H9 (cell line): ENCODE measurements around the gene C2orf68. TPM values are rescaled to one million over a fixed set of nuclear protein-coding genes. Genes with fewer than 3 reads are reported as not detected.

Source experiments
- DNase-seq: peaks from one replicate; pipeline ENCODE4 v3.0.0-alpha.2; 2017
- H2AFZ ChIP-seq: one replicate; pipeline ENCODE4 v1.6.1; 2013; ENCODE audit warnings: mild to moderate bottlenecking, low read length, control low read depth, moderate library complexity
- H2AK5ac ChIP-seq: 2 replicates; pipeline ENCODE4 v1.6.1; 2013; ENCODE audit warnings: low read length, control low read depth, mixed read lengths; ENCODE audit not compliant: insufficient read length
- H2BK120ac ChIP-seq: one replicate; pipeline ENCODE4 v1.6.1; 2013; ENCODE audit warnings: low read depth, mild to moderate bottlenecking, low read length, control low read depth, inconsistent platforms; ENCODE audit not compliant: poor library complexity, severe bottlenecking
- H2BK12ac ChIP-seq: 2 replicates; pipeline ENCODE4 v1.6.1; 2013; ENCODE audit warnings: low read length, control low read depth, mixed read lengths, low read depth; ENCODE audit not compliant: insufficient read length
- H2BK15ac ChIP-seq: 2 replicates; pipeline ENCODE4 v1.6.1; 2013; ENCODE audit warnings: low read depth, low read length, control low read depth
- H2BK20ac ChIP-seq: one replicate; pipeline ENCODE4 v1.6.1; 2013; ENCODE audit warnings: low read depth, mild to moderate bottlenecking, low read length, control low read depth, inconsistent platforms; ENCODE audit not compliant: poor library complexity, severe bottlenecking
- H2BK5ac ChIP-seq: 2 replicates; pipeline ENCODE4 v1.6.1; 2013; ENCODE audit warnings: low read length, control low read depth, mixed read lengths; ENCODE audit not compliant: insufficient read length
- H3K14ac ChIP-seq: 2 replicates; pipeline ENCODE4 v1.6.1; 2013; ENCODE audit warnings: low read length, control low read depth; ENCODE audit not compliant: insufficient read depth
- H3K18ac ChIP-seq: 2 replicates; pipeline ENCODE4 v1.6.1; 2013; ENCODE audit warnings: low read depth, mild to moderate bottlenecking, mixed read lengths, low read length, control low read depth; ENCODE audit not compliant: insufficient read length
- H3K23ac ChIP-seq: 2 replicates; pipeline ENCODE4 v1.6.1; 2013; ENCODE audit warnings: low read length, control low read depth, mixed read lengths, low read depth; ENCODE audit not compliant: insufficient read length
- H3K23me2 ChIP-seq: 2 replicates; pipeline ENCODE4 v1.6.1; 2013; ENCODE audit warnings: low read depth, mild to moderate bottlenecking, mixed read lengths, low read length, control low read depth; ENCODE audit not compliant: insufficient read length, poor library complexity, severe bottlenecking
- H3K27ac ChIP-seq: 2 replicates; pipeline ENCODE4 v1.5.1; 2013; ENCODE audit warnings: low read length, control low read depth, mixed read lengths, low read depth; ENCODE audit not compliant: insufficient read length
- H3K27me3 ChIP-seq: 2 replicates; pipeline ENCODE4 v1.6.1; 2013; ENCODE audit warnings: low read length, control low read depth, inconsistent platforms; ENCODE audit not compliant: insufficient read depth
- H3K4ac ChIP-seq: 2 replicates; pipeline ENCODE4 v1.6.1; 2013; ENCODE audit warnings: low read depth, mild to moderate bottlenecking, control low read depth, inconsistent platforms, low read length, moderate library complexity
- H3K4me1 ChIP-seq: 2 replicates; pipeline ENCODE4 v1.6.1; 2013; ENCODE audit warnings: low read length, control low read depth, inconsistent platforms; ENCODE audit not compliant: insufficient read depth
- H3K4me2 ChIP-seq: 2 replicates; pipeline ENCODE4 v1.6.1; 2013; ENCODE audit warnings: low read length, control low read depth, mixed read lengths; ENCODE audit not compliant: insufficient read length, insufficient read depth
- H3K56ac ChIP-seq: 2 replicates; pipeline ENCODE4 v1.6.1; 2013; ENCODE audit warnings: low read depth, mild to moderate bottlenecking, mixed read lengths, low read length, control low read depth; ENCODE audit not compliant: insufficient read length
- H3K79me1 ChIP-seq: 2 replicates; pipeline ENCODE4 v1.6.1; 2013; ENCODE audit warnings: low read depth, mild to moderate bottlenecking, moderate library complexity, low read length, control low read depth, inconsistent platforms; ENCODE audit not compliant: insufficient read depth, poor library complexity, severe bottlenecking
- H3K79me2 ChIP-seq: 2 replicates; pipeline ENCODE4 v1.6.1; 2013; ENCODE audit warnings: low read length, control low read depth, inconsistent platforms; ENCODE audit not compliant: insufficient read depth
- H3K9ac ChIP-seq: 2 replicates; pipeline ENCODE4 v1.6.1; 2013; ENCODE audit warnings: low read length, control low read depth, mixed read lengths; ENCODE audit not compliant: insufficient read length; ENCODE audit errors: extremely low read depth
- H3K9me3 ChIP-seq: one replicate; pipeline ENCODE4 v1.6.1; 2013; ENCODE audit warnings: low read depth, low read length, inconsistent platforms; ENCODE audit not compliant: control insufficient read depth
- H3T11ph ChIP-seq: one replicate; pipeline ENCODE4 v1.6.1; 2013; ENCODE audit warnings: mild to moderate bottlenecking, low read length, control low read depth, inconsistent platforms
- H4K20me1 ChIP-seq: one replicate; pipeline ENCODE4 v1.6.1; 2013; ENCODE audit not compliant: control insufficient read depth, insufficient read length, insufficient read depth
- H4K5ac ChIP-seq: 2 replicates; pipeline ENCODE4 v1.6.1; 2013; ENCODE audit warnings: low read depth, mild to moderate bottlenecking, mixed read lengths, low read length, control low read depth; ENCODE audit not compliant: insufficient read length
- H4K8ac ChIP-seq: replicated peaks from 2 replicates; pipeline ENCODE4 v1.6.1; 2013; ENCODE audit warnings: low read length, control low read depth, mixed read lengths, low read depth; ENCODE audit not compliant: insufficient read length
- H4K91ac ChIP-seq: 2 replicates; pipeline ENCODE4 v1.6.1; 2013; ENCODE audit warnings: low read depth, mild to moderate bottlenecking, moderate library complexity, mixed read lengths, low read length, control low read depth; ENCODE audit not compliant: insufficient read length
- H3K27ac Mint-ChIP-seq, 3 experiments: 2 replicates in 2 of 3; 3 replicates in 1 of 3; pipeline ENCODE4 v1.8.0; 2020 to 2021; ENCODE audit warnings: mixed read lengths in 3 of 3, mild to moderate bottlenecking in 1 of 3, moderate library complexity in 1 of 3
- H3K27me3 Mint-ChIP-seq: 2 replicates; pipeline ENCODE4 v1.8.0; 2021; ENCODE audit warnings: low read depth, mild to moderate bottlenecking, moderate library complexity, mixed read lengths
- H3K36me3 Mint-ChIP-seq, 3 experiments: 2 replicates in 2 of 3; 3 replicates in 1 of 3; pipeline ENCODE4 v1.8.0; 2020 to 2021; ENCODE audit warnings: low read depth in 3 of 3, mixed read lengths in 3 of 3; ENCODE audit not compliant: insufficient read depth in 1 of 3
- H3K4me1 Mint-ChIP-seq, 2 experiments: 2 replicates each; pipeline ENCODE4 v1.8.0; 2020; ENCODE audit warnings: mixed read lengths in 2 of 2
- H3K4me3 Mint-ChIP-seq, 2 experiments: 2 replicates in 1 of 2; 3 replicates in 1 of 2; pipeline ENCODE4 v1.8.0; 2020 to 2021; ENCODE audit warnings: mild to moderate bottlenecking in 2 of 2, mixed read lengths in 2 of 2, moderate library complexity in 1 of 2
- H3K9me3 Mint-ChIP-seq, 2 experiments: 2 replicates in 1 of 2; 3 replicates in 1 of 2; pipeline ENCODE4 v1.8.0; 2020; ENCODE audit warnings: mild to moderate bottlenecking in 2 of 2, mixed read lengths in 2 of 2, moderate library complexity in 1 of 2
- CTCF ChIP-seq: fragments of 200-600 bp; sonication (generic); conservative IDR thresholded peaks from 3 replicates; pipeline ENCODE4 v1.8.0; 2021; ENCODE audit warnings: antibody characterized with exemption, mild to moderate bottlenecking
- WGBS: extraction: QIAGEN DNeasy Blood & Tissue Kit; methylation state at CpG from one replicate; pipeline ENCODE4 v1.1.7; 2013; ENCODE audit warnings: missing lambda C conversion rate, low lambda C conversion rate, mixed read lengths; ENCODE audit not compliant: insufficient read length; ENCODE audit errors: extremely low coverage; 5-methylcytosine and 5-hydroxymethylcytosine counted together
- total RNA-seq: library from RNA; stranded (reverse); gene quantifications from 2 replicates; pipeline ENCODE4 v1.2.1, GENCODE V29; 2021

Gene C2orf68
- total RNA-seq, 1 experiment from 2014 or later: 39.6 TPM

GRCh38 chr2:85594715-85595300 is 17.1 kb downstream of the C2orf68 start:
- H3K9me3 ChIP-seq: no peaks in the 10 kb centered on the region
- H2BK15ac ChIP-seq: no peak overlapping the region
- H3K4me2 ChIP-seq: peak overlapping the region; percentile 81
- no peak overlapping the region for H3K14ac ChIP-seq
- Mint-ChIP-seq H3K9me3 (no peaks in the 10 kb centered on the region), H3K36me3 (peaks cover 0 to 24% (median 21%) of the 10 kb centered on the region in 3 experiments; a peak in 5 of 7 replicates), H3K4me1 (peaks cover 17 to 18% of the 10 kb centered on the region in 2 experiments), H3K27me3 (peaks cover 16% of the 10 kb centered on the region), H3K27ac (peak overlapping the region; percentile 76 to 99 (median 96); a peak in 6 of 7 replicates), H3K4me3 (peak overlapping the region; percentile 99)
- H4K8ac ChIP-seq: no peak overlapping the region
- H4K91ac ChIP-seq: no peak overlapping the region
- H2AK5ac ChIP-seq: no peak overlapping the region
- peak overlapping the region; percentile 96 for H3K9ac ChIP-seq
- H3T11ph ChIP-seq: no peak overlapping the region
- no peak overlapping the region for H3K4ac ChIP-seq
- WGBS: no CpG with 5 or more reads among the region's 13 CpGs
- no peak overlapping the region for H3K23ac ChIP-seq
- H4K5ac ChIP-seq: no peak overlapping the region
- no peak overlapping the region for H2BK20ac ChIP-seq
- H4K20me1 ChIP-seq: no peaks in the 10 kb centered on the region
- no peak overlapping the region for H2AFZ ChIP-seq
- no peak overlapping the region for H3K27ac ChIP-seq
- no peak overlapping the region for H2BK12ac ChIP-seq
- no peak overlapping the region for H2BK5ac ChIP-seq
- H3K79me2 ChIP-seq: no peaks in the 10 kb centered on the region
- no peaks in the 10 kb centered on the region for H3K4me1 ChIP-seq
- DNase-seq: no peak
- H3K56ac ChIP-seq: no peak overlapping the region
- H3K18ac ChIP-seq: no peak overlapping the region
- peaks cover 9% of the 10 kb centered on the region for H3K23me2 ChIP-seq
- TF ChIP-seq CTCF: no peak
- no peaks in the 10 kb centered on the region for H3K27me3 ChIP-seq
- no peak overlapping the region for H2BK120ac ChIP-seq
- H3K79me1 ChIP-seq: no peaks in the 10 kb centered on the region
